DMS153 (cell line): ENCODE data around the gene SLF2.
A peak's percentile ranks its signal among the peaks of the same experiment; 100 is the strongest.

Source experiments
- DNase-seq: peaks from one replicate; lab custom pipeline; 2025; lab: John Stamatoyannopoulos, UW

SLF2 gene

DNA sequence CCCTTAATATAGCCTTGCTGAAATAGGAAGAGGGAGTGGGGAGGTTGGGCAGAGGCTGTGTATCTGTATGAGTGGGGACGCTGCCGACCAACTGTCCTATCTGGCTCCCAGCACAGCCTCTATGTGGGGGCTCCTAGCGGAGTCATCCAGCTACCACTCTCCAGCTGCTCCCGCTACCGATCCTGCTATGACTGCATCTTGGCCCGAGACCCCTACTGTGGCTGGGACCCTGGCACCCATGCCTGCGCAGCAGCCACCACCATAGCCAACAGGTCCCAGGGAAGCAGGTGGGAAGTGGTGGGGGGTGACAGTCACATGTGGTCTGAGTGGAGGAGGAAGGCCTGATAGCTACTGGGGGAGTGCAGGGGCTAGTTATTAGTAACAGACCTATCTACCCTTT is 67.9 kb downstream of the SLF2 start:
- DNase-seq = no peak

DNA sequence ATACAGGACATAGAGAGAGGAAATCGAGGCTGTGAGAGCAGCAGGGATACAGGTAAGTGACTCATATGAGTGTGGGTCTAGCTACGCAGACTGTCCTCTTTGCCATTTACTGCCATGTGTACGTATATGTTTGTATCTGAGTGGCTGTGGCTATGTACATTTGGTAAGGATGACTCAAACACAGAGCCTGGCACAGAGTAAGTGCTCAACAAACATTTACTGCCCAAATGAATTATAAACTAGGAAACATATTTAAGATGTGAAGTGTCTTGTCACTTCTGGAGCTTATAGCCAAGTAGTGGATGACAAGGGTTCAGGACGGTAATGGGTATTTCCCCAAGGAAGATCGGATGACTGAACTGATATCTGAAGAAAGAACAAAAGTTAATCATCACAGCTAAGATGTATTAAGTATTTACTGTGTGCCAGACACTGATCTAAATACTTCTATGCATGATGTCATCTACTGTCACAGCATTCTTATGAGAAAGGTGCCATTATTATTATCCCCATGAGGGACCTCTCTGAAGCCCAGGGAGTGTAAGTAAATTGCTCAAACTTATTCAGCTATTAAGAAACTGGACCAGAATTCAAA is 68.5 kb downstream of the SLF2 start:
- no peak for DNase-seq

DNA sequence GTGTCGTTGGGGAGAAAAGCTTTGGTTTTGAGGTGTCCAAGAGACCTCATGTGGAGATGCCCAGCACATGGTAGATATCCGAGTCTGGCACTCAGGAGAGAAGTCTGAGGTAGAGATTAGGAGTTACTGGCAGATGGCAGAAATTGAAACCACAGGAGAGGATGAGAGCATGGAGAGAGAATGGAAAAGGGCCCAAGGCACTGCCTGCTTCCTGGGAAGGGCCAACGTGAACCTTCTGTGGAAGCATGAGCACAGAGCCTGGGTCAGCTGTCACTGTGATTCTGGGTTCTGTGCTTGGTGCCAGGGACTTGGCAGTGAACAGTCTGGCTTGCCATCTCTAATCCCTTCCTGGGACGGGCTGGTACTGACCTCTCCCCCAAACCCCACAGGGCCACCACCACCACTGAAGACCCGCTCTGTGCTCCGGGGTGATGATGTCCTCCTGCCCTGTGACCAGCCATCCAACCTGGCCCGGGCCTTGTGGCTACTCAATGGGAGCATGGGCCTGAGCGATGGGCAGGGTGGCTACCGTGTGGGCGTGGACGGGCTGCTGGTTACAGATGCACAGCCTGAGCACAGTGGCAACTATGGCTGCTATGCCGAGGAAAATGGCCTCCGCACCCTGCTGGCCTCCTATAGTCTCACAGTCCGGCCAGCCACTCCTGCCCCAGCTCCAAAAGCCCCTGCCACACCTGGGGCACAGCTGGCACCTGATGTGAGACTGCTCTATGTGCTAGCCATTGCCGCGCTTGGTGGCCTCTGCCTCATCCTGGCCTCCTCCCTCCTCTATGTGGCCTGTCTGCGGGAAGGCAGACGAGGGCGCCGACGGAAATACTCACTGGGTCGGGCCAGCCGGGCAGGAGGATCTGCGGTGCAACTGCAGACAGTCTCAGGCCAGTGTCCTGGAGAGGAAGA is 70.4 kb downstream of the SLF2 start:
- no peak for DNase-seq

DNA sequence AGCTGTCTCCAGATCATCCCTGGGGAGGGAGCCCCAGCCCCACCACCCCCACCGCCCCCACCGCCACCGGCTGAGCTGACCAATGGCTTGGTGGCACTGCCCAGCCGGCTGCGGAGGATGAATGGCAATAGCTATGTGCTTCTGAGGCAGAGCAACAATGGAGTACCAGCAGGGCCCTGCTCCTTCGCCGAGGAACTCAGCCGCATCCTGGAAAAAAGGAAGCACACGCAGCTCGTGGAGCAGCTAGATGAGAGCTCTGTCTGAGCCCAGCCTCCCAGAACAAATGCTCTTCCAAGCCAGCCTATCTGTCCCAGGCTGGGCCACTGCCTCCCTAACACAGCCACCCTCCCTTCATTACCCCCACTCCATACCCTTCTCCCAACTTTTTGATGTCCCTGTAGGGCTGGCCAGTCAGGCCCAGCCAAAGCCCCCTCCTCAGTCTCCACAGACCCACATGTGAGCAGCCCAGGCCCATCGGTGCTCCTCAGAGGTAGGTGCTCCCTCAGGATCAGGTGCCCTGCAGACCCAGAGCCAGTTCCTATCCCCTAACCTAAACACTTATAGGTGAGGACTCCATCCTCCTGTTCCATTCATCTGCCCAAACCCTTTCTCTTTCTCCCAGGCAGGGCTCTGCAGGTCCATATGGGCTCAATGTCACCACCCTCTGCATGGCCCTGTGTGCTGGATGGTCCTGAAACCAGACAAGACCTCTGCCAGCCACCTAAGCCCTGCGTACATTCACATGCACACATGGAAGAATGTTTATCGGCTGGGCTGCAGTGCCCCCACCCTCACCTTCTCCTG is 71.3 kb downstream of the SLF2 start:
- DNase-seq = no peak

DNA sequence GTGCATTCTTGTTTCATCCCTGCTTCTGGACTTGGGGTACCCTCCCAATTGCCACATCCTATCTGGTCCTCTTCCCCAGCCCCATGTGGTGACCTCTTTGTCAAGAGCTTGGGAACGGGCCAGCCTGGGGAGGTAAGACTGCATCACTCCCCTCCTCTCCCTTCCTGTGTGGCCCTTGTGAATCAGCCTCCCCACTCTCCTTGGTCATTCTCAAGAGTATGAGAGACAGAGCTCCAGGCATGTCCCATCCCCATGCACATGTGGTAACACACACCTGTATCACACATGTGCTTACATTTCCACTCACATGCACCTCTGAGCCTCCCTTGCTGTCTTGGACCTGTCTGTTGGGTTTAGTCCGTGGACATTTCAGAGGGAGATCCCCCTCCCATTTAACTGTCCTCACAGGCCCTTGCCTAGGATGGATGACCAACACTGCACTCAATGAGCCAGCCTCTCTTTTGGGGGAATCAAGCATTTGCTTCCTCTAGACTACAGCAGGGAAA is 72.0 kb downstream of the SLF2 start:
- DNase-seq = no peak

DNA sequence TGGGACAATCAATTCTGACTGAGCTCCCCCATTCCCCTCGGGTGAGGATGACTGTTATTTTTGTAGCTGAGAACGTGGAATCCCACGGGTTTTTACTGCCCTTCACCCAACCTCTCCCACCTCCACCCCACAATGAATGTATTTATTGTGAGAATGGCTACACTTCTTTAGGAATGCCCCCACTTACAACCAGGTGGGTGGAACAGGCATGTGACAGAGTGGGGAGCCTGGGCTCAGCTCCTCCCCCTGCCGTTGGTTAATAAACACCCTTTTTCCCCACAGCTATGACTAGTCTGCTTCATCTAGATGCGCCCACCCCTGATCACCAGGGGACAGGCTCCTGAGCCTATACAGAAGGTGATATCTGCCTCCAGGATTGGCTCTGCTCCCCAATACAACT is 72.6 kb downstream of the SLF2 start:
- no peak for DNase-seq

- DNase-seq = no peak
These were observed 73.8 kb downstream of the SLF2 start for GRCh38 chr10:100986623-100986951.

- DNase-seq = peak; percentile 44
These were observed 74.4 kb downstream of the SLF2 start, which contains the start of the genes MRPL43 and TWNK for GRCh38 chr10:100986952-100987684. MRPL43 (minus strand) TSS chr10:100987497; CDS start chr10:100987443, 54 bp downstream. TWNK (plus strand) TSS chr10:100987543; CDS start chr10:100988211, 668 bp downstream.

GRCh38 chr10:100987685-100988049 is 74.9 kb downstream of the SLF2 start:
- DNase-seq = no peak

- DNase-seq = no peak
These were observed 75.4 kb downstream of the SLF2 start for GRCh38 chr10:100988166-100988565.

- no peak for DNase-seq
These were observed 76.3 kb downstream of the SLF2 start for GRCh38 chr10:100989088-100989487.

DNA sequence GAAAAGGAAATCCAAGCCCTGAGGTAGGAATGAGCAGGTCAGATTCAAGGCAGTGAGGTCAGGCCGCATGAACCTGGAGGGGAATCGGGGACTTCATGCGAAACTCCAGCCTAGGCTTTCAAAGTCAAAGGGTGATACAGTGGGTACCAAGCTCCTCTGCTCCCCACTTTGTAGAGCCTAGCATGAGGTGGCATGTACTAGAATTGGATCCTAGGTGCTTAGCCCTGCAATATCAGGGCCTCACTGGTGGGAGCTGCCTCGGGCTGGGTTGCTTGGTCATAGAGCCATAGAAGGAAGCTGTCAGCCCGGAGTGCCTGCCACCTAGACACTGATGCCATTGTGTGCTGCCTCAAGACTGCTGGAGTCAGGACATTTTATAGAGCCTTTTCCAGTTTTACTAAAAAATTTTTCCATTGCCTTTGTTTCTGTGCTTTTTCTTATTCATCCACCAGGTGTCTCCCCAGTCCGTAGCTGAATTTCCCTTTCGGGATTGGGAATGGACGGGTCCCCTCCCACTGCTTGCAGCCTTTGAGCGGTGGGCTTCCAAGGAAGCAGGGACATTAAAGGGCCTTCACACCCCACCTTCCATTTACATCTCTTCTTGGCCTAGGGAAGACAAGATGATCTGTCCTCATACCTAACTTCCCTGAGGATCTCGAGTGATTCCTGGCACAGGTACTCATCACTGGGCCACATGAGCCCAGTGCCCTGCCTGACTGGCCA is 81.4 kb downstream of the SLF2 start:
- no peak for DNase-seq

GRCh38 chr10:100995181-100995580 is 82.4 kb downstream of the SLF2 start:
- no peak for DNase-seq

GRCh38 chr10:100996678-100997359 is 84.1 kb downstream of the SLF2 start:
- no peak for DNase-seq

GRCh38 chr10:100997360-100998182 is 84.8 kb downstream of the SLF2 start:
- DNase-seq = peak; percentile 62

DNA sequence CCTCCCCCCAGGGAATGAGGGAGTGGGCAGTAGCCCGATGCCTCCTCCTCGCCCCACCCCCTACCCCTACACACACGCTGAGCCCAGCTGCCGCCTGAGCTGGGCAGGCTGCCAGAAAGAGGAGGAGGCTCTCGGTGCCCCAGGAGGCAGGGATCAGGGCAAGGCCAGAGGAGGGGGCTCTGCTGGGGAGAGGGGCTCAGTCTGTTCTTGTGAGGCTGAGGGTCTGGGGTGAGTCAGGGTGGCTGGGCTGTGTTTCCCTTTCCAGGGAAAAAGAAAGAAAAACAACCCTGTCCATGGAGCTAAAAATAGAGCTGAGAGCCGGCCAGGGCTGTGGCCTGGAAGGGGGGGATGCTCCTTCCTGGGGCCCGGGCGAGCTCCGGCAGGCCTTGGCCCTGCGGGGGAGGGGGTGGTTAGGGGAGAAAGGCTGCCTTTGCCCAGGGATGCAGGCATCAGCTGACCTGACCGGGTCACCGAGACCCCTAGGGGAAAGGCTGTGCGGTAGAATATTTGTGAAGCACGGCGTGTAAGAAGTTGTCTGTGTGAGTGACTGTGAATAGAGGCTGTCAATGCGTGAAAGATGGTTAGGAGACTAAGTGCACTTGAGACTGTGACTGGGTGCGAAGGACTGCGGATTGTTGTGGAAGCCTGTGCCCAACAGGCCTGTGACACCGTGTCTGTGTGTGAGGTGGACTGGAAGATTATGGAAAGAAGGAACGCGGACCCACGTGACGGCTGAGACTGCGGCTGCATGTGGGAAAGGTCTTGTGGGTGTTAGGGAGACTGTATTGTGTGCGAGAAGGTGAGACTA is 85.6 kb downstream of the SLF2 start:
- peak; percentile 75 for DNase-seq

- DNase-seq = peak; percentile 22
These were observed 86.4 kb downstream of the SLF2 start for GRCh38 chr10:100998991-100999741.

GRCh38 chr10:100999742-101000126 is 87.0 kb downstream of the SLF2 start, which contains the start of gene LZTS2:
LZTS2 (plus strand) TSS chr10:100999808; CDS start chr10:101002539, 2,731 bp downstream.
- no peak for DNase-seq
